Stimulated activated CD8-positive, alpha-beta memory T cell treated with anti-CD3 and anti-CD28 coated beads, Interleukin-15, amount 100 ng/mL, for 24 hours (primary cell): Measurements from ENCODE around the gene CRABP1.

Experiments used
- DNase-seq: peaks from one replicate; pipeline ENCODE4 v3.0.0-alpha.2; 2020; ENCODE audit warnings: low read depth

CRABP1 gene

DNA sequence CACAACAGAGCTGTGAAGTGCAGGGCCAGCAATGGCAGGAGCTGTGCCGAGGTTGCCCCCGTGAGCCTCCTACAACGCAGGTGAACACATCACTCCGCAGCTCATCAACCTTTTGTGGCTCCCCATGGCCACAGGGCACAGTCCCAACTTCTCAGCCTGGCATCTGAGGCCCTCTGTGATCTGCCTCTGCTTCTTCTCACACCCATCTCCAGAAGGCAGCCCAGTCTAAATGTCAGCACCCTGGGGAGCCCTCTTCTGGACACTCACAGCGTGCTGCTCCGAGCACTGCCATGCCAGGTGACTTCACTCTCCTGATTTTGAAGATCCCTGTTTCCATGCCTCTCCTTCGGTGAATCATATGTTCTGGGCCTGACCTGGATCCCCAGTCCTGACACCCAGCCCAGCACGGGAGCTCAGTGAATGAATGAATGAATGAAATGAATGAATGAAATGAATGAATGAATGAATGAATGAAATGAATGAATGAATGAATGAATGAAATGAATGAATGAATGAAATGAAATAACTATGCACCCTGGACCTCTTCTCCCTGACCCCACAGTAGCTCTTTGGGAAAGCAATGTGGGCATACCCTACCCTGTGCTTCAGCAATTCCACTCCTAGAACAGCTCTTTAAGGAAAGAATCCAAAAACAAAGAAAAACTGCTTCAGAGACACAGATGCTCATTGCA lies 22.9 kb upstream of the CRABP1 start:
- no peak for DNase-seq

DNA sequence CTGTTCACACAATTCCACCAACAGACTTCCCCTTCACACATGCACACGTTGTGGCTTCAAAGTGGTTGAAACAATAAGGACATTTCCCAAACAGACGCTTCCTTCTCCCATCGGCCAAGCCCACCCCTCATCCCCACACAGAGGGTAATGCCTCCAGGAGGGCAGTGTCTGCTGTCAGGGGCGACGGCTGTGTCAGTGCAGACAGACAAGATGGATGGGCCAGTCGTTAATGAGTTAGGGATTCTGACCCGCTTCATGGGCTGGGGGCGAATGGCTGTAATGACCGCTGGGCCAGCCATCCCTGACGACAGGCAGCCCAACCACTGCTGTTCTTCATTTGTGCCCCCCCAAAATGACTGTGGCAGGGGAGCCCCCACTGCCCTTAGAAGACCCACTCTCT lies 20.6 kb upstream of the CRABP1 start:
- no peak for DNase-seq

DNA sequence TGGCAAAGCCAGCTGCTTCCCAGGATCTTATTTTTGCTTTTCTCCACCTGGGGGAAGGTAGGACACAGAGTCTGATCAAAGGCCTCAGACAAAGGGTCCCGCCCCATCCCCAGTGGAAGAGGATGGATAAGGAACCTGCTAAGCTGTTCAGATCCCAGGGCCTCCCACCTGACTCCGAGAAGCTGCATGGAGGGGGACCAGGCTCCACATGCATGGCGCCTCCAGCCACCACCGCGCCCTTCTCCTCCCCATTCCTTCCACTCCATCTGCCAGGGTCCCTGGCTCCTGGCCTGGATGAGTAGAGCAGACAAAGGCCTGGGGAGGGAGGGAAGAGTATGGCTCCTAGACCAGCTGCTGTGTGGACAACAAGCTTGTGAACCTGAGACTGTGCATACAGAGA lies 20.0 kb upstream of the CRABP1 start:
- DNase-seq: no peak

DNA sequence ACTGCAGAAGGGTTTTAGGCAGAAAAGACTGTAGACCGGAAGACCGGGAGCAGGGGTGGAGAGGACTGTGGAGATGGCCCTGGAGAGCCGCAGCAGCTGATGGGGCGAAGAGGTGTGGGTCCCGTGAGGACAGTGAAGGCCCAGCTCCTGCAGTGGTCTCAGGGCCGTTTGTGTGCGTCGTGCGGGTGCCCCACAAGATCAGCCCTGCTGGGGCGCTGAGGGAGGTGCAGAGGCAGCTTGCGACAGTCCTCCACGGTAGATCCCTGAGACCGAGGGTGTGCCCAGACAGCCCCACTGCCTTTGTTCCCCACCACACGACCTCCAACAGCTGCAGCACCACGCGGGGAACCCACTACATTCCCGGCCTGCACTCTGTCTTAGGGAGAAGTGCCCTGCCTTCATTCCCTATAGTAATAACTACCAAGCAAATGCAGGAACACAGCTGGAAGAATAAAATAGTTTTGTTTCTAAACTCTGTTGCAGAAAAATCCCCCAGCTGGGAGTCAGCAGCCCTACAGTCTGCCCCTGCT lies 19.0 kb upstream of the CRABP1 start:
- no peak for DNase-seq

DNA sequence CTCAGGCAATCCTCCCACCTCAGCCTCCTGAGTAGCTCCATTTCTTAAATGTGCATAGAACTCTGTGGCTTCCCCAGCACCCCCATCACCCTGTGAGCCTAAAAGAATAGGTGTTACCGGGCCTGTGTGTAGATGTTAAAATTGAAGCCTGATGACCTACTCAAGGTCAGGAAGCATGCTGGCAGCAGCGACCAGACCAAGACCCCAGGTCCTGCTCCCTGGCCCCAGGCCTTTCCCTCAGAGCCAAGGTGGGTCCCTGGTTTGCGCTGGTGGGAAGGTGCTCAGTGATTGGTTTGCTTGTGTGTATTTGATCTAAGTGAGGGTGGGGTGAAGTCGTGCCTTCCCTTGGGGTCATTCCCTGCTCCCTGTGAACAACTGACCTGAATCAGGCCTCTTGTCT lies 18.4 kb upstream of the CRABP1 start:
- DNase-seq: no peak

DNA sequence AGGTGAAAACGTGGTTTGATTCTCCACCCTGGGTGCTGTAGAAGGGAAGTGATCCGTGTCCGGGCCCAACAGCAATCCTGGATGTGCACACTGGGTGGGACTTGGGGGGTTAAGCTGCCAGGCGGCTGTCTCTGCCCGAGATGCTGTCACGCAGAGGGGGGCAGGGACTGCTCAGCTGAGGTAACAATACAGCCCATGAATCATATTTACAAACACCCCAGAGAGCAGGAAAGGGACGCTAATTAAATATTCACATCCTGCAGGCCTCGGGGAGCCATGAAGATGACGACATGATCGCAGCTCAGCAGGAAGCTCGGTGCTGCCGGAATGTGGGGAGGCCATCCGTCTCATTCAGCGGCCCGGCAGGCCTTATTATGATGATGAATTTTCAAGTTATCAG lies 17.9 kb upstream of the CRABP1 start:
- DNase-seq: no peak

DNA sequence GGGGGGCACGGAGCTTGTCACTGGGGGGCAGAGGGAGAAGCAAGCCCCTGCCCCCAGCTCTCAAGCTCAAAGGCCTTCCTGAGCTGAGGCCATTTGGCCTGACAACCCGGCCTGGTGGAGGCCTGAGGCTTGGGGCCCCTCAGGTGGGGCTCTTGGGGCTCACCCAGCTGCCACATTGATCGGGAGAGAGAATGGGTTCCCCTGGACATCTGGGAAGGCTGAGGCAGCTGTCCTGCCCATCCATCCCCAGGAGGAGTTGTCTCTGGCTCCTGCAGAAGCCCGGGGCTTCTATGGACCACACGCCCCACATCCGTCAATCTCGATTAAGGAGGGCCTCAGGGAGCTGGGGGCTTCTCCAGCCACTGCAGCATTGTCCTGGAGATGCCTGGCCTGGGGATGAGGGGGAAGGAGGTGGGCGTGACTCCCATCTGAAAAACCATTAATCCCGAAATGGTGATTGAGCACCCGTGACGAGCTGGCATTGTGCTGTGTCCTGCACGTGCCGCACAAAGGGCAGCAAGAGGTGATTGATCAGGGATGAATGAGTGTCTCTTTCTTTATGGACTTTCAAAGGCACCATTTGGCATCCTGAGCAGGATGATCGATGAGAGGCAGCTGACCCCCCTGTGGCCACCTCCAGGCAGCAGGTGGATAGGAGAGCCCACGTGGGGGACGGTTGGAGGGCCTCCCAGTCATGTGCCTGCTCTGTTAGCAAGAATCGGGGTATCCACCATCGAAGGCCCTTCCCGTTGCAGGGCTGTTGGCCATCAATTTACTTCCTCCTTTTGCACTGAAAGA lies 17.2 kb upstream of the CRABP1 start:
- no peak for DNase-seq

DNA sequence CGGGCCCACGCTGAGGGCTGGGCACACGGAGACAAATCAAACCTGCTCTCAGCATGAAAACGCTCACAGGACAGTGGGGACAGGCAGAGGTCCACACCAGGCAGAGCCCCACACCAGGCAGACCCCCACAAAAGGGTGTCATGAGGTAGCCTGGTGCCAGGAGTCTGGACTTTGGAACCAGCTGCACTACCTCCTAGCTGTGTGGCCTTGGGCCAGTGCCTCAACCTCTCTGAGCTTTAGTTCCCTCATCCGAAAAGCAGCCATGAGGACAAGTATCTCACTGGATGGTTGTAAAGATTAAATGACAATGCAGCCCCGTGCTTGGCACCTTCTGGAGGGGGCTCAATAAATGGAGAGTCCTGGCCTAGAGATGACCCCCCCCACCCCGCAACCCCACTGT lies 16.5 kb upstream of the CRABP1 start:
- no peak for DNase-seq

DNA sequence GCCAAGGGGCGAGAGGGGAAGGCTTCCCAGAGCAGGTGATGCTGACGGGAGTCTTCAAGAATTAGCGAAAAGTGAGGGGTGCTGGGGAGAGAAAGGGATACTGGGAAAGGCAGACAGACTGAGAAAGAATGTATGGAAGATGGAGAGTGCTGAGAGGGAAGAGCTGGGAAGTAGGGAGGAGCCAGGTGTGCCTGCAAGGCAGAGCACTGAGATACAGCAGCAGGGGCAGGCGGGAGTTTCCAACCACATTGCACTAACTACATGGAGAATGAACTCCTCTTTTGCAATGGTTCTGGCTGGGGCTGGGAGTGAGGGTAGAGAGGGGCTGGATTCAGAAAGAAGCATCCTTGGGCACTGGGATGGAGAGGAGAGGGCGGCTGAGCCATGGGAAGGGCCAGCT lies 16.0 kb upstream of the CRABP1 start:
- DNase-seq: no peak

DNA sequence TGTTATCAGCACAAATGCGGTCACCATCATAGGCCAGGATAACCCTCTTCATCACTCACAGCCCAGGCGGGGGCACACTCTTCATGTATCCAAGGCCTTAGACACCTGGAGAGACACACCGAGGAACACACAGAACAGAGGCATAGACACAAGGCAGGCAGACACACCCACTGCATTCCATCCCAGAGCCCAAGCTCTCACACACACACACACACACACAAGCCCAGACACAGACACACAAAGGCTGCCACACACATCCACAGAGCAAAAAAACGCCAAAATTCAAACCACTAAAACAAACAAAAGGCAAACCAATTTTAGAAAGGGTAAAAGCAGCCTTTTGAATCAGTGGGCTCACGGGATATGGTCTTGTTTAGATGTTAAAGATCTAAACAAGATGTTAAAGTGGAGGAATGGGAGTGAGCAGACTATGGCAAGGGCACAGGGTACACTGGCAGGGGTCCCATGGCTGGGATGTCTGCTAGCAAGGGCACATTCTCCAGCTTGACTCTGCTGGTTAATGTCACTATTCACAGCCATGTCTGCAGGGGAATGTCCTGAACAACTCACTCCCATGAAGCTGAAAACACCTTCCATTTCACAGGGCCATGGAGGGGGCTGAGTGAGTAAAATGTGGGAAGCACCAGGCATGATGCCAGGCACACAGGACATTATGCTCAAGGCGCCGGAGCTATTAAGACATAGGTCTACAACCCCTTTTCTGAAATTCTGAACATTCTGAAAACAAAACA lies 14.9 kb upstream of the CRABP1 start:
- no peak for DNase-seq

DNA sequence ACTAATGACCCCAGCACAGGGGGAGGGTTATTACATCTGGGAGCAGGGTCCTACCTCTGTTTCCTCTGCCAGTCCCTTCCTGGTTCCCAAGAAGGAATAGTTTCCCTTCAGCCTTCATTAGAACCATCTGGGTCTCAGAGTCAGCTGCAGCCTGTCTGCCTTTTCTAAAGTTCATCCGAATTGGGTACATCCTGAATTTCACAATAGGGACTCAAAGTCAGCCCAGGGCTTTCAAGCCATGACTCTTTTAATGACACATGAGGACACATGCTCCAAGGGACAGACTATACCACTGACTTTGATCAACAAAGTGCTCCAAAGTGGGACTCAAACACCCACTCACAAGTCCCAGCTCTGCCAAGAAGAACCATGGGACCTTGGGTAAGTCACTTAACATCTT lies 12.7 kb upstream of the CRABP1 start:
- DNase-seq: no peak

DNA sequence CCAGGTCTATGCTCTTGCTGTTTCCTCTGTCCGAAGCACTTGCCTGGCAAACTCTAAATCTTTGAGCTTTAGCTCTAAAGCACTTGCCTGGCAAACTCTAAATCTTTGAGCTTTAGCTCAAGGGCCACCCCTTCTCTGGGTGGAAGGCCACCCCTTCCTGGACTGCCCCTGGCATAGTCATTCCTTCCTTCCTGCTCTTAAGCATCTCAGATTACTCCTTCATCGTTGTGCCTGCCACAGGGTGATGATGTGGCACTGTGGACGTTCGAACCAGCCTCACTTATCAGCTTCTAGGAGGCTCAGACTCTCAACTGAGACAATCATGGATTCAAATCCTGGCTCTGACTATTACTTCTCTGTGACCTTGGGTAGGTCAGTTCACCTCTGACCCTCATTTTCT lies 10.5 kb upstream of the CRABP1 start:
- DNase-seq: no peak

DNA sequence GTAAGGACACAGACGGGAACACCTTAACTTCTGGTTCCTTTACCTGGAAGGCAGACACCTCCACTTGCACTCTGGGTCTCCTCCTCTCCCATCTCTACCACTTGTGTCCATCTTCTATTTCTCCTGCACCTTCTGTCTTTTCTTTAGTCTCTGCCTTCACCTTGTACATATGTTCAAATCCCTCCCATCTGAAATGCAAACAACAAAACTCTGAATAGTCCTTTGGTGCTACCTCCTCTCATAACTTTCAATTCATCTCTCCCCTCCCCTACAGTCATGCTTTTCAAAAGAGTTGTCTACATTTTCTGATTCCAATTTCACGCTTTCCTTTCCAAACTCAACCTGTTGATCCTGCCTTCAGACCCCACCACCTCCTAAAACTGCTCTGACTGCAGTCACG lies 5.3 kb upstream of the CRABP1 start:
- no peak for DNase-seq

DNA sequence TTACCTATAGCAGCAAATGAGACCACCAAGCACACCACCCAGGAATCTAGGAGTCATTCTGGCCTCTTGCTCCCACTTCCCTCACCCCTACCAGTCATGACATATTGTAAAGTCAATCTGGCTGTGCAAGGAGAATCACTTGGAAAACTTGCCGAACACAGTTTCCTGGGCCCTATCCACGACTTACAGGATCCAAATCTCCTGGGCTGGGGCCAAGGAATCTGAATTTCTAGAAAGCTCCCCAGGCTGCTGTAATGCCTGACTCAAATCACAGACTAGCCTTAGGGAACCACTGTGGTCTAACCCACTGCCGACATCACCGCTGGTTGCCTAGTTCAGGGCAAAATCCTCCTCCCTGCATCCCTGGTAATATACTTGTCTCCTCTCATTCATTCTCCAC lies 4.2 kb upstream of the CRABP1 start:
- no peak for DNase-seq

DNA sequence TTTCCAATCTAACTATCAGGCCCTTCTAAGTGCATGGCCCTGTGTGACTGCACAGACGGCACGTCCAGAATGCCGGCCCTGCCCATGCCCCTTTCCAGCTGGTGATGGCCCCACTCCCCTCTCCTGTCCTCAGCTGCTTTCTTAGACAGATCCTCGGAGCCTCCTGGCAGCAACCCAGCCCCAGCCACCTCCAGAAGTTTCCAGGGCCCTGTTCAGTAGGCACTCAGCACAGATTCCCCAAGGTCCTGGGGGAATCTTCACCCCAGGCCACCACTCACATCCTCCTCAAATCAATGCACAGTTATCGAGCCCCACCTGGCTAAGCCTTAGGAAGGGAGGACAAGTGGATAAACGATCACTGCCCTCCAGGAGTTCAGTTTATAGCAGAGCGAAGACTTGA lies 1.4 kb upstream of the CRABP1 start:
- no peak for DNase-seq

DNA sequence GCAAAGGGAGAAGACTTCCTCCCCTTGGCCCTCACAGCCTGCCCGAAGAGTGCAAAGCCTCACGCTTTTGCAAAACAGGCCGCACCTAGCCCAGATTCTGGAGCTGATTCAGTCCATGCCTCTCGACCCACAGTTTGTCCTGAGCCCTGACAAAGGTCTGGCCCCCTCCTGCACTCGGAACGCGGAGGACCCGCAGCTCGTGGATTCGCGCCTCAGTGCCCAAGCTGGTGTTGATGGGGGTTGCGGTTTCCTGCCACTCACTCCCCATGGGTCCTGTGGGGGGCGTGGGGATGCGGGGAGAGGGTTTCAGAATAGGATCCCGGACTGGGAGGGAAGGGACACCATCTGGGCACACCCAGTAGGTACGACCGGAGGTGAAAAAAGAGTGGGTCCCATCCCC lies 594 bp upstream of the CRABP1 start:
- no peak for DNase-seq

DNA sequence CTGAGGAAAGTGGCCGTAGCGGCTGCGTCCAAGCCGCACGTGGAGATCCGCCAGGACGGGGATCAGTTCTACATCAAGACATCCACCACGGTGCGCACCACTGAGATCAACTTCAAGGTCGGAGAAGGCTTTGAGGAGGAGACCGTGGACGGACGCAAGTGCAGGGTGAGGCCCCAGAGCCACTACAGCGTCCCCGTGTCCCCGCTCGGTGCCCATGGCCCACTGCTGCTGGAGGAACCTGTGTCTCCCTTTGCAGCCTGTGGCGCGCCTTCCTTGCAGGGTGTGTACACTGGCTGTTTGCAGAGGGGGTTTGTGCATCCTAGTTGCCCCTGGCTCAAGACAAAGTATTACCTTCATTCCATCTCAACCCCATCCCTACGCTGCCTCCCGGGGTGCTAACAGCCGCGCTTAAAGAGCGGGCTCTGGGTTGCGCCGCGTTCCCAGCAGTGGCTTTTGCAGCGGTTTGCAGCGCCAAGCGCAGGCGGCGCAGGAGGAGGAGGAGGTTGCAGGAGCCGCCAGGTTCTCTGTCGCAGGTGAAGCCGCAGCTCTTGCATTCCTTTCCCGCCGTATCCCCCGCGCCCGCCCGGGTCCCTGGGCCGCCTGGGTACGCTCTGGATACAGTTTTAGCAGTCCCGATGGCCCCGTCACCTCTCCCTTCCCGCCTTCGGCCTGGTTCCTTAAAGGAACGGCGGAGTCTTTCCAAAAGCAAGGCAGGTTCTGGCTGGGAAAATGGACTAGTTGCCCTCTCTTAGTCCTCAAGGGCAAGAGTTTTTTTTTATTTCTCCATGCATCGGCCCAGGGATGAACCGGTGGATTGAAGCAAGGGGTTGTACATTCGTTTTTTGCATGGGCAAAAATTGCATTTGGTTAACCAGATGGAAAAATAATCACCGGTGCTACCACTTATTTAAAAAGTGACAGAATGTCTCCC lies 1.2 kb downstream of the CRABP1 start:
- no peak for DNase-seq

DNA sequence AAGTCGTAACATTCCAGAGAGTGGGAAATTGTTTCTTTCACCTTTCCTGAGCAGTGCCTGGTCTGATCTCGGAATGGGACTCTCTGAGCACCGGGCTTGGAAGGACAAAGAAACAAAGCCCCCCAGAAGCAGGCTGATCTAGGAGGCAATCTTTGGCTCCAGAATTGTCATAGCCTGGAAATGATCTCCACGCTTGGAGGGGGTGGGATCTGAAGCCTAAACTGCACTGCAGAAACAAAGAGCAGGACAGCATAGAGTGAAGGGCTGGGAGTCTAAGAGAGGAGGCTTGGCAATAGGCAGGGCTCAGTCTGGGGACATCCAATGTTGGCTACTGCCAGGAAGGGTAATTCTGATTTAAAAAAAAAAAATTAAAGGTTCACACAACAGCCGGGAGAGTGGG lies 1.9 kb downstream of the CRABP1 start:
- DNase-seq: no peak

DNA sequence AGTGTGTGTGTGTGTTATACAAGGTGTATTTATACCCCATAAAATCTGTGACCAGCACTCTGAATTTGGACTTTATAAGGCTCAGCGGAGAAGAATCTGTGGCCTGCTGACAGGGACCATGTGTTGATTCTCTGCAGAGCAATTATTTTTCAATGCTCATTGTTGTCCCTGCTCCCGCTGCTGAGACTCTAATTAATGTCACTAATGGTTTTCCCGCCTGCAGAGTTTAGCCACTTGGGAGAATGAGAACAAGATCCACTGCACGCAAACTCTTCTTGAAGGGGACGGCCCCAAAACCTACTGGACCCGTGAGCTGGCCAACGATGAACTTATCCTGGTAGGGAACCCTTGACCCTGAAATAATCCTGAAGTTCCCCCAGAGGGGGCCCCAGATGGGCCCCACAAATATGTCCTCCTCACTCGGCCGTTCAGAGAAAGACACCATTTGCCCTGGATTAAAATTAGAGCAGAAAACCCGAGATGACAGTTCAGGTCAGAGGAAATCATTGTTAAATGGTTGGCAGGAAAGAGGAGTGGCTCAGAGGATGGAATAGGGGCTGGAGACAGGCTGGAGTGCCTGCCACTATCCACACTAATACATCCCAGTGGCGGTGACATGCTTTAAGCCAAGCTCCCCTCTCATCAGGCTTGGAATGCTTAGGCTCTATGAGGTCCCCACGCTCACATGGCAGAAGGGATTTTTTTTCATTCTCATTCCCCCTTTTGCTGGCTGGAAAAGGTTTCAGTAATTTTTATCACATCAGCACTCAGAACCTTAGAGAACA lies 3.3 kb downstream of the CRABP1 start:
- no peak for DNase-seq

DNA sequence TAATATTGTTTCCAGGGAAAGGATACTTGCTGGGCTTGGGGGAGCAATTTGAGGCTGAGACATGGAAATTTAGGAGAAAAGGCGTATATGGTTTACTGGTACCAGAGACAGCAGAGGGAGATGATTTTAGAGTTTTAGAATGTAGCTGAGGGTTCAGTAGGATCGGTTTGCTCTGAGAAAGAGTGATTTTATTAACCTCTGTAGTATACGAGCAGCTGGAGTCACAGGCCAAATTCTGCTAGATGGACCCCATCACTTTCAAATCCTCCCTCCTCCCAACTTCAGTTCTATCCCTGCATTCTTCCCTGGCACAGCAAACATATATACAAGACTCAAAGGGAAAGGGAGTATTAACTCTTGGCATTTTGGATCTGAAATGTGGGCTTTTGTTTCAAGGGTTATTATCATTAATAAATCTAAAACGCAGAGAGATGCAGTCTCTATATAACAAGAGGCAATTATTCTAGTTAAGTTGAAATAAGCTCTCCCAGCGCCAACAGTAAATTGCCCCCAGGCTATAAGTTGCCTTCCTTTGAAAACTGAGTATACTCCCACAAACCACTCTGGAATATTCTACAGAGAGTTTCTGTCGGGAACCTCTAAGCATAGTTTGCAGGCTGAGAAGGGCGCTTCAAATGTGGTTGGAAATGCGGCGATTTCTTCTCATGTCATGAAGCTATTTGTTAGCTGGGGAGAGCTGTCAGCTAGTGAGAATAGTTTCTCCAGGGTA lies 5.4 kb downstream of the CRABP1 start:
- DNase-seq: no peak
